Brain microvascular endothelial cell (primary cell): Measurements from ENCODE around the gene NABP1.

Experiments used
- DNase-seq: peaks from one replicate; pipeline ENCODE4 v3.0.0-alpha.2; 2020
- H3K27ac ChIP-seq: fragments of 250-450 bp; sonication (Bioruptor Pico); 2 replicates; pipeline ENCODE4 v1.5.1; 2020; ENCODE audit warnings: mild to moderate bottlenecking, moderate library complexity
- H3K27me3 ChIP-seq: fragments of 250-450 bp; sonication (Bioruptor Pico); replicated peaks from 2 replicates; pipeline ENCODE4 v1.5.1; 2020; ENCODE audit warnings: mild to moderate bottlenecking
- H3K36me3 ChIP-seq: fragments of 250-450 bp; sonication (Bioruptor Pico); replicated peaks from 2 replicates; pipeline ENCODE4 v1.5.1; 2020; ENCODE audit warnings: mild to moderate bottlenecking
- H3K4me3 ChIP-seq: 2 replicates; pipeline ENCODE4 v1.5.1; 2011; ENCODE audit warnings: low read depth, mild to moderate bottlenecking, control low read depth, low read length, moderate library complexity
- in situ Hi-C: cut with HindIII; loops from 2 replicates; pipeline ENCODE4 v1.10.0; 2017; ENCODE audit warnings: low sequenced_read_pairs, low pct_ligation_motif_present
- TF ChIP-seq, protein P1 (sequence below): IDR thresholded peaks from 2 replicates; pipeline ENCODE4 v1.5.1; 2011; ENCODE audit warnings: low read depth, mild to moderate bottlenecking, moderate library complexity, low read length, control low read depth, inconsistent platforms; ENCODE audit errors: missing control alignments

Gene NABP1

GRCh38 chr2:191670787-191671186, 7.1 kb upstream of the NABP1 start:
- Histone ChIP-seq H3K27ac (no peak overlapping the region), H3K4me3 (no peak overlapping the region), H3K27me3 (no peaks in the 10 kb centered on the region), H3K36me3 (no peaks in the 10 kb centered on the region)
- in situ Hi-C loops, result no loop called here
- DNase-seq, result no peak
- TF ChIP-seq, protein P1, sequence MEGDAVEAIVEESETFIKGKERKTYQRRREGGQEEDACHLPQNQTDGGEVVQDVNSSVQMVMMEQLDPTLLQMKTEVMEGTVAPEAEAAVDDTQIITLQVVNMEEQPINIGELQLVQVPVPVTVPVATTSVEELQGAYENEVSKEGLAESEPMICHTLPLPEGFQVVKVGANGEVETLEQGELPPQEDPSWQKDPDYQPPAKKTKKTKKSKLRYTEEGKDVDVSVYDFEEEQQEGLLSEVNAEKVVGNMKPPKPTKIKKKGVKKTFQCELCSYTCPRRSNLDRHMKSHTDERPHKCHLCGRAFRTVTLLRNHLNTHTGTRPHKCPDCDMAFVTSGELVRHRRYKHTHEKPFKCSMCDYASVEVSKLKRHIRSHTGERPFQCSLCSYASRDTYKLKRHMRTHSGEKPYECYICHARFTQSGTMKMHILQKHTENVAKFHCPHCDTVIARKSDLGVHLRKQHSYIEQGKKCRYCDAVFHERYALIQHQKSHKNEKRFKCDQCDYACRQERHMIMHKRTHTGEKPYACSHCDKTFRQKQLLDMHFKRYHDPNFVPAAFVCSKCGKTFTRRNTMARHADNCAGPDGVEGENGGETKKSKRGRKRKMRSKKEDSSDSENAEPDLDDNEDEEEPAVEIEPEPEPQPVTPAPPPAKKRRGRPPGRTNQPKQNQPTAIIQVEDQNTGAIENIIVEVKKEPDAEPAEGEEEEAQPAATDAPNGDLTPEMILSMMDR, result no peak

DNA sequence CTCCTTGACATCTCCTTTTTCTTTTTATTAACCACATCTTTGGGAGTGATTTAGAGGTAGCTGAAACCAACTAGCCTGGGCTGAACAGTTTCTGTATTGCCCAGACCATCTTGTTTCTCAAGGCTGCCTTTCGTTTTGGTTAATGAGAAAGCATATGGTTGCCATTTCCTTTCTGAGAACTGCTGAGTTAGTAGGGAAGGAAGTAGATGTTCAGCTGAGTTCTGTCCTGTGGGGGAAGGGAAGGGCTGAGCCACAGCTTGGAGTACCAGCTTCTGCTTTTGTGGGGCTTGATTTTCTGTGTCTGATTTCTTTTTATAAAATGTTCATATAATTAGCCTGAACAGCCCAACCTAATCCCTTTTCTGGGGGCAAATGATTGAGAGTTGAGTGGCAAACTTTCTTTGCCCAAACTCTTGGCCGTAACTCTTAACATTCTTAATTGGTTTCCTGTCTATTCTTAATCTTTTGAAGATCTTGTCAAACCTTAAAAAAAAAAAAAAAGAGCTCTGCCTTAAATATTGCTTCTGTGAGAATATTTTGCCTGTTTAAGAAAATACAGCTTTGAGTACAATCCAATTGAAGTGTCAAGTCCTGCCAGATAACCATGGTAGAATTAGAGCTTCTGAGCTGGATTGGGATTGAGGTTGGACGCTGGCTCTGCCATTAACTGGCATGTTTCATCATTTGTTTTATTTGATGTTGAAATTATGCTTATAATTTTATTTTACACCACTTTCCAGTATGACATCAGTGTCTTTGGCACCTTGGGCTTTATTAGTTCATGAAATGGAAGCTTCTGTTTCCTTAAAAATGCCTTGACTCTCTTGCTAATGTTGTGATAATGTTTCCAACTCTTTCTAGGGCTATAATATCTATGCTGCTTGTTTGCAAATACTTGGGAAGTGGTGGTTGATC, 1.9 kb upstream of the NABP1 start:
- Histone ChIP-seq H3K36me3 (no peaks in the 10 kb centered on the region), H3K27ac (no peak overlapping the region), H3K27me3 (no peaks in the 10 kb centered on the region), H3K4me3 (no peak overlapping the region)
- no peak for DNase-seq
- TF ChIP-seq, protein P1, result no peak
- in situ Hi-C loops, result loop anchor here (25.0 kb wide), 1 partner anchor 114 kb away; no protein-coding TSS in a partner anchor

DNA sequence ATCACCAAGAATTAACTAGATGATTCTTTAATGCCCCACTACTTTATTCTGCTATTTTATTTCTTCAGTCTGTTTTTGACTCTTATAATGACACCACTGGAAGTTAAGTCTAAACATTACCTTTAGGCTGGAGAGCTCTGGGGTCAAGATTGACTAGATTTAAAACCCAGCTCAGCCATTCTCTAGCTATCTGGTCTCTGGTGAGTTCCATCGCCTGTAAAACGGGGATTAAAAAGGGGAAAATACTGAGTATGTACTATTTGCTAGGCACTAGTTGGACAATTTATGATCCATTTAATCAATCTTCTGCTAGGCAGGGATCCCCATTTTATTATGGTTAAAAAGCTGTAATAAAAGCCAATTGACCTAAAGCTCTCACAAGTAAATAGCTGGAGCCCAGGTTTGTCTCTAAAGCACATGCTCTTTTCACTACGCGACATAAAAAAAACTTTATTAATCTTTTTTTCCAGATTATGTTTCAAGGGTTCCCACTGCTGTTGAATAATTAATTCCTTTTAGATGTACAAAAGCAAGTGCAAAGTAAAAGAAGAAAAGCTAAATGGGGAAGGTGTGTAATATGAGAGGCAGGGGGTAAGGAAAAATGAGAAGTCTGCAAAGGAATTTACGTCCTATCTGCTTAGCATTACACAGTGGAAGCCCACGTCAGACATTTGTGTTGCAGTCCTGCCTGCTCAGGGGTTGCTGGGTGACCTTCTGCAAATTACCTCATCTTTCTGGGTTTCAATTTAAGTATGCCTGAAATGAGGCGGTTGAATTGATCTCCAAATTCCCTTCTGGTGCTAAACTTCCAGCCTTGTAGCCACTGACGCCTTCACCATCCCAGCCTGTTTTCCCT, 918 bp upstream of the NABP1 start:
- H3K4me3 ChIP-seq, result peak overlapping the region; percentile 73
- no peaks in the 10 kb centered on the region for H3K36me3 ChIP-seq
- H3K27me3 ChIP-seq, result no peaks in the 10 kb centered on the region
- in situ Hi-C loops, result loop anchor here (25.0 kb wide), 1 partner anchor 115 kb away; no protein-coding TSS in a partner anchor
- TF ChIP-seq, protein P1, result no peak
- H3K27ac ChIP-seq, result peak overlapping the region; percentile 99
- peak; percentile 91 for DNase-seq

- in situ Hi-C loops, result loop anchor here (25.0 kb wide), 1 partner anchor 116 kb away; no protein-coding TSS in a partner anchor
- Histone ChIP-seq H3K36me3 (peaks cover 9% of the 10 kb centered on the region), H3K27ac (peak overlapping the region; percentile 85), H3K4me3 (peak overlapping the region; percentile 78), H3K27me3 (no peaks in the 10 kb centered on the region)
- DNase-seq, result no peak
- TF ChIP-seq, protein P1, result no peak
Observed at GRCh38 chr2:191678437-191679100, 633 bp downstream of the NABP1 start.

DNA sequence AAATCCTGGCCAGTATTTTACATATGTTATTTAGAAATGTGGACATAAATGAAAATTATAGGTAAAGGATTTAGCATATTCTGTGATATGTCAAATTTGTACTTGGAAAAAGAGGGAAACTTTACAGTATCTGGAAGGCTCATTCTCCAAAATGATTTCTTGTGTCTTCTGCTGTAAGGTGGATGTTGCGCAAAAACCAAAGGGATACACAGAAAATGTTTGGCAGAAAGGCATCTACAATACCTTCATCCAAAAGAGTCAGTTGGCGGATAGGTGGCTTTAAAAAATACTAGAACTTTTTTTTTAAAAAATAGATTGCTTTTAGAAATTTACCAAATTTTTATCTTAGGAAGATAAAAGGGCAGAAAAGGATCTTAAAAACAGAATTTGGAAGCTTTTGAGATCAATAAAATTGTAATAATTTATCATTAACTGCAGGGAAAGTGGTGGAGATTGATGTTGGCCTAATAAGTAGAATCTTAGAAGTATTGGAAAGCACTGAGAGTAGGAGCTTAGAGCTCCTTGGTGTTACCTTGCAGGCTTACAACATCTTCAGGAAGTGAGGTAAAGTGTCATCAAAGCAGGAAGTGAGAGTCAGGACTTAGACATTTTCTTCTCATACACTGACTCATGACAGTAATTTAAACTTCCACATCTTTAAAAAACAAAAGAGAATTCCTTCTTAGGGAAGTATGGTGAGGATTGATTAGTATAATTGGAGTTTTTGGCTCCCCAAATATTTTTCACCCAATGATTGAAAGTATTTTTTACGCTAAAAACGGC, 2.1 kb downstream of the NABP1 start:
- Histone ChIP-seq H3K36me3 (peaks cover 15% of the 10 kb centered on the region), H3K27me3 (no peaks in the 10 kb centered on the region), H3K27ac (peak overlapping the region; percentile 85), H3K4me3 (peak overlapping the region; percentile 78)
- TF ChIP-seq, protein P1, result no peak
- in situ Hi-C loops, result loop anchor here (25.0 kb wide), 1 partner anchor 118 kb away; no protein-coding TSS in a partner anchor
- no peak for DNase-seq
